ENCODE measurements around the gene PEX26. TPM values are rescaled to one million over a fixed set of nuclear protein-coding genes. Genes with fewer than 3 reads are reported as not detected.
A peak's percentile ranks its signal among the peaks of the same experiment; 100 is the strongest.

PEX26 gene
- total and polyA plus RNA-seq, 2 of the 13 experiments (the other 11 are each of a cell fraction or from before 2014, with no cell fraction given) = 10.6 to 25.1 TPM

GRCh38 chr22:18077639-18078328 is at the start of gene PEX26 (continued):
- TF ChIP-seq ZBED4 (CRISPR knock-in tag; IDR thresholded peaks at IDR 0.05; ENCODE audit: borderline replicate concordance) (0 out of 2 replicates have a peak, but pooled peaks have one; percentile 10), TBX3 (IDR thresholded peaks at IDR 0.05; ENCODE audit: borderline replicate concordance) (no peak), SAP130 (CRISPR knock-in tag; IDR thresholded peaks at IDR 0.05; ENCODE audit: low read depth) (peak; percentile 93), NR2F1 (CRISPR knock-in tag; IDR thresholded peaks at IDR 0.05) (no peak), RCOR2 (CRISPR knock-in tag; IDR thresholded peaks at IDR 0.05) (no peak), FOXO4 (CRISPR knock-in tag; conservative IDR thresholded peaks at IDR 0.05) (no peak), ZNF598 (CRISPR knock-in tag; IDR thresholded peaks at IDR 0.05; ENCODE audit: borderline replicate concordance) (0 out of 2 replicates have a peak, but pooled peaks have one; percentile 64), XRCC5 (optimal IDR thresholded peaks at IDR 0.05; ENCODE audit: low read length) (no peak), ZNF790 (CRISPR knock-in tag; IDR thresholded peaks at IDR 0.05; ENCODE audit: borderline replicate concordance) (no peak), ZFP36L2 (CRISPR knock-in tag; IDR thresholded peaks at IDR 0.05) (no peak), KAT7 (CRISPR knock-in tag; IDR thresholded peaks at IDR 0.05; ENCODE audit: borderline replicate concordance) (no peak; the same call in 1 of the 2 replicates), ZNF138 (CRISPR knock-in tag; IDR thresholded peaks at IDR 0.05; ENCODE audit: low read depth) (no peak)
- TF ChIP-seq, protein P1, sequence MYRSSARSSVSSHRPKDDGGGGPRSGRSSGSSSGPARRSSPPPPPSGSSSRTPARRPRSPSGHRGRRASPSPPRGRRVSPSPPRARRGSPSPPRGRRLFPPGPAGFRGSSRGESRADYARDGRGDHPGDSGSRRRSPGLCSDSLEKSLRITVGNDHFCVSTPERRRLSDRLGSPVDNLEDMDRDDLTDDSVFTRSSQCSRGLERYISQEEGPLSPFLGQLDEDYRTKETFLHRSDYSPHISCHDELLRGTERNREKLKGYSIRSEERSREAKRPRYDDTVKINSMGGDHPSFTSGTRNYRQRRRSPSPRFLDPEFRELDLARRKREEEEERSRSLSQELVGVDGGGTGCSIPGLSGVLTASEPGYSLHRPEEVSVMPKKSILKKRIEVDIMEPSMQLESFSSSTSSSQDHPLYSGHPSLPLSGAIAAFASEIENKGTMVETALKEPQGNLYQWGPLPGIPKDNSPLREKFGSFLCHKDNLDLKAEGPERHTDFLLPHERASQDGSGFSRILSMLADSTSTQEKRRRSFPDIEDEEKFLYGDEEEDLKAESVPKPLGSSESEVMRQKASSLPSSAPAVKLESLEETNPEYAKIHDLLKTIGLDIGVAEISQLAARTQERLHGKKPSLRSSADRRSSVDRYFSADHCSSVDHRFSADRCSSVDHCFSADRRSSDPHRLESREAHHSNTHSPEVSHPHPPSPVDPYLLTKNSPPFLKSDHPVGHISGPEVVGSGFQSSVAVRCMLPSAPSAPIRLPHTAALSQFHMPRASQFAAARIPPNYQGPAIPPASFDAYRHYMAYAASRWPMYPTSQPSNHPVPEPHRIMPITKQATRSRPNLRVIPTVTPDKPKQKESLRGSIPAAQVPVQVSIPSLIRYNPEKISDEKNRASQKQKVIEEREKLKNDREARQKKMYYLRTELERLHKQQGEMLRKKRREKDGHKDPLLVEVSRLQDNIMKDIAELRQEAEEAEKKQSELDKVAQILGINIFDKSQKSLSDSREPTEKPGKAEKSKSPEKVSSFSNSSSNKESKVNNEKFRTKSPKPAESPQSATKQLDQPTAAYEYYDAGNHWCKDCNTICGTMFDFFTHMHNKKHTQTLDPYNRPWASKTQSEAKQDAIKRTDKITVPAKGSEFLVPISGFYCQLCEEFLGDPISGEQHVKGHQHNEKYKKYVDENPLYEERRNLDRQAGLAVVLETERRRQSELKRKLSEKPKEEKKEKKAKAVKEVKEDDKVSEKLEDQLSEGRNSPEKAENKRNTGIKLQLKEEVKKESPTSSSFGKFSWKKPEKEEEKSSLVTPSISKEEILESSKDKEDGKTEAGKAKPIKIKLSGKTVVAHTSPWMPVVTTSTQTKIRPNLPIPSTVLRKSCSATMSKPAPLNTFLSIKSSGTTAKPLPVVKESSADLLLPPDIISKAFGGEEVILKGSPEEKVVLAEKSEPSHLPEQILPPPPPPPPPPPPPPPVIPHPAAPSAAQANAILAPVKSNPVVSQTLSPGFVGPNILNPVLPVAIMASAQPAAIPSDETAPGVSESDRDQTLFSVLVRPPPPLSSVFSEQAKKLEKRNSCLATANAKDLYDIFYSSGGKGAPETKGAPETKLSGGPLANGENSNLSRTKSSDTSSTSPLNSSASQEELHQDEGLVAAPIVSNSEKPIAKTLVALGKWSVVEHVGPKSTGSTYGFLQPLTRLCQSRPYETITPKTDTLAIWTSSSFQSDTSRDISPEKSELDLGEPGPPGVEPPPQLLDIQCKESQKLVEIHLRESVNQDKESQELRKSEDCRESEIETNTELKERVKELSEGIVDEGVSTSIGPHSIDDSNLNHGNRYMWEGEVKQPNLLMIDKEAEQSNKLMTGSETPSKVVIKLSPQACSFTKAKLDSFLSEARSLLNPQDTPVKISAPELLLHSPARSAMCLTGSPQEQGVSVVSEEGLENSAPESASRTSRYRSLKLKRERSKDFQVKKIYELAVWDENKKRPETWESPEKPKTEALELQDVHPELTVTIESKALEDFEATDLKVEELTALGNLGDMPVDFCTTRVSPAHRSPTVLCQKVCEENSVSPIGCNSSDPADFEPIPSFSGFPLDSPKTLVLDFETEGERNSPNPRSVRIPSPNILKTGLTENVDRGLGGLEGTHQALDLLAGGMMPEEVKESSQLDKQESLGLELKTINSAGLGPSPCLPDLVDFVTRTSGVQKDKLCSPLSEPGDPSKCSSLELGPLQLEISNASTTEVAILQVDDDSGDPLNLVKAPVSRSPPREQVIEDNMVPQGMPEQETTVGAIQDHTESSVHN (CRISPR knock-in tag; IDR thresholded peaks at IDR 0.05) = no peak
- TF ChIP-seq, protein P2, sequence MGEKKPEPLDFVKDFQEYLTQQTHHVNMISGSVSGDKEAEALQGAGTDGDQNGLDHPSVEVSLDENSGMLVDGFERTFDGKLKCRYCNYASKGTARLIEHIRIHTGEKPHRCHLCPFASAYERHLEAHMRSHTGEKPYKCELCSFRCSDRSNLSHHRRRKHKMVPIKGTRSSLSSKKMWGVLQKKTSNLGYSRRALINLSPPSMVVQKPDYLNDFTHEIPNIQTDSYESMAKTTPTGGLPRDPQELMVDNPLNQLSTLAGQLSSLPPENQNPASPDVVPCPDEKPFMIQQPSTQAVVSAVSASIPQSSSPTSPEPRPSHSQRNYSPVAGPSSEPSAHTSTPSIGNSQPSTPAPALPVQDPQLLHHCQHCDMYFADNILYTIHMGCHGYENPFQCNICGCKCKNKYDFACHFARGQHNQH (CRISPR knock-in tag; IDR thresholded peaks at IDR 0.05) = peak; percentile 26; the same call in 1 of the 2 replicates
